Measurements from ENCODE around the gene TBX1. TPM values are rescaled to one million over a fixed set of nuclear protein-coding genes. Genes with fewer than 3 reads are reported as not detected.
A peak's percentile ranks its signal among the peaks of the same experiment; 100 is the strongest.

Gene TBX1
- total RNA-seq, 1 donor from 2014 or later = 6.8 TPM

DNA sequence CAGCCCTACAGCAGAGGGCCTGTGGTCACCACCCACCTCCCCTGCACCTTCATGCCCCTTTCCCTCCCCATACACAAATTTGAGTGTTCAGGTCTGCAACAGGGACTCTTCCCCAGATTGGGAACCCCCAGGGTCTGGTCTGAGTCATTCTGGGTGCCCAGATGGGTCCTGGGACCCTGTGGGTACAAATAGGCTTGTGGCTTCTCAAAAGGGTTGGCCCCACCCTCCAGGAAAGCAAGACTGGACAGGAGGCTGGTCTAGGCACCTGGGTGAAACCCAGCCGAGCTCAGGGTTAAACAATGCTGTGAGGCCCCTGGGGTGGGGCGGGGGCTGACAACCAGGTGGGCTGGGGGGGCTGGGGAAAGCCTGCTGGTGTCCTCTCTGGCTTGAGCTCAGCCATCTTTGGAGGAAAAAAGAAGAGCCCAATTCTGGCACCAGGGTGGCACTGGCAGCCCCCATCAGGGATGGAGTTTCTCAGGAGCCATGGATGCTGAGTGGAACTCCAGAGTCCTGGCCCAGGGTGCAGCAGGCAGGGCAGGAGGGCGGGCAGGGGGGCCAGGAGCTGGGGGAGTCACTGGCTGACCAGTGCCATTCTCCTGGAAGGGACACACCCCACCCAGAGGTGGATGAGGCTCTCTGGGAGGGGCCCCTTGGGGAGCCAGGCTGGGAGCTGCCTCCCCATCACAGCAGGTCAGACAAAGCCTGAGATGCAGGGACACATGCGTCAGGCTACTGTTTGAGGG lies 45.2 kb upstream of the TBX1 start:
- peaks cover 7% of the 10 kb centered on the region for H3K36me3 Mint-ChIP-seq (ENCODE audit: low read depth, unreplicated experiment)
- TF ChIP-seq, protein P1, sequence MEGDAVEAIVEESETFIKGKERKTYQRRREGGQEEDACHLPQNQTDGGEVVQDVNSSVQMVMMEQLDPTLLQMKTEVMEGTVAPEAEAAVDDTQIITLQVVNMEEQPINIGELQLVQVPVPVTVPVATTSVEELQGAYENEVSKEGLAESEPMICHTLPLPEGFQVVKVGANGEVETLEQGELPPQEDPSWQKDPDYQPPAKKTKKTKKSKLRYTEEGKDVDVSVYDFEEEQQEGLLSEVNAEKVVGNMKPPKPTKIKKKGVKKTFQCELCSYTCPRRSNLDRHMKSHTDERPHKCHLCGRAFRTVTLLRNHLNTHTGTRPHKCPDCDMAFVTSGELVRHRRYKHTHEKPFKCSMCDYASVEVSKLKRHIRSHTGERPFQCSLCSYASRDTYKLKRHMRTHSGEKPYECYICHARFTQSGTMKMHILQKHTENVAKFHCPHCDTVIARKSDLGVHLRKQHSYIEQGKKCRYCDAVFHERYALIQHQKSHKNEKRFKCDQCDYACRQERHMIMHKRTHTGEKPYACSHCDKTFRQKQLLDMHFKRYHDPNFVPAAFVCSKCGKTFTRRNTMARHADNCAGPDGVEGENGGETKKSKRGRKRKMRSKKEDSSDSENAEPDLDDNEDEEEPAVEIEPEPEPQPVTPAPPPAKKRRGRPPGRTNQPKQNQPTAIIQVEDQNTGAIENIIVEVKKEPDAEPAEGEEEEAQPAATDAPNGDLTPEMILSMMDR (IDR thresholded peaks at IDR 0.05; ENCODE audit: insufficient read depth, low read depth, low read length) = no peak
- TF ChIP-seq EZH2 (IDR thresholded peaks at IDR 0.05; ENCODE audit: insufficient read depth, low read length) = peak; percentile 23
- H3K9me3 Mint-ChIP-seq (ENCODE audit: unreplicated experiment) = peaks cover 1% of the 10 kb centered on the region
- H3K27ac ChIP-seq (ENCODE audit: low read depth, low read length) = no peak overlapping the region
- H3K4me1 ChIP-seq (ENCODE audit: insufficient read depth, low read length) = peaks cover 19% of the 10 kb centered on the region
- H3K4me1 Mint-ChIP-seq (ENCODE audit: low read depth, unreplicated experiment) = peaks cover 2% of the 10 kb centered on the region
- FAIRE-seq (no peak), DNase-seq (ENCODE audit: low read depth) (no peak)
- peak overlapping the region; percentile 95 for H3K4me2 ChIP-seq (ENCODE audit: low read length)
- peak overlapping the region; percentile 63 for H3K9ac ChIP-seq (ENCODE audit: low read length)
- H3K9me3 ChIP-seq (ENCODE audit: insufficient read depth, low read depth, low read length) = no peaks in the 10 kb centered on the region
- peaks cover 47% of the 10 kb centered on the region for H3K27me3 Mint-ChIP-seq (ENCODE audit: low read depth, unreplicated experiment)
- peak overlapping the region; percentile 61 for H3K4me3 ChIP-seq (ENCODE audit: insufficient read depth, low read depth, low read length)
- peaks cover 4% of the 10 kb centered on the region for H3K36me3 ChIP-seq (ENCODE audit: insufficient read depth, low read length)
- peaks cover 29% of the 10 kb centered on the region for H4K20me1 ChIP-seq (ENCODE audit: insufficient read depth, low read length)
- H3K79me2 ChIP-seq (ENCODE audit: insufficient read depth, low read length) = peaks cover 18% of the 10 kb centered on the region
- no peak overlapping the region for H2AFZ ChIP-seq (ENCODE audit: low read depth, low read length)
- H3K4me3 Mint-ChIP-seq (ENCODE audit: unreplicated experiment) = peak overlapping the region; percentile 78
- H3K27ac Mint-ChIP-seq (ENCODE audit: unreplicated experiment) = no peak overlapping the region
- no peaks in the 10 kb centered on the region for H3K27me3 ChIP-seq (ENCODE audit: insufficient read depth, low read length)

DNA sequence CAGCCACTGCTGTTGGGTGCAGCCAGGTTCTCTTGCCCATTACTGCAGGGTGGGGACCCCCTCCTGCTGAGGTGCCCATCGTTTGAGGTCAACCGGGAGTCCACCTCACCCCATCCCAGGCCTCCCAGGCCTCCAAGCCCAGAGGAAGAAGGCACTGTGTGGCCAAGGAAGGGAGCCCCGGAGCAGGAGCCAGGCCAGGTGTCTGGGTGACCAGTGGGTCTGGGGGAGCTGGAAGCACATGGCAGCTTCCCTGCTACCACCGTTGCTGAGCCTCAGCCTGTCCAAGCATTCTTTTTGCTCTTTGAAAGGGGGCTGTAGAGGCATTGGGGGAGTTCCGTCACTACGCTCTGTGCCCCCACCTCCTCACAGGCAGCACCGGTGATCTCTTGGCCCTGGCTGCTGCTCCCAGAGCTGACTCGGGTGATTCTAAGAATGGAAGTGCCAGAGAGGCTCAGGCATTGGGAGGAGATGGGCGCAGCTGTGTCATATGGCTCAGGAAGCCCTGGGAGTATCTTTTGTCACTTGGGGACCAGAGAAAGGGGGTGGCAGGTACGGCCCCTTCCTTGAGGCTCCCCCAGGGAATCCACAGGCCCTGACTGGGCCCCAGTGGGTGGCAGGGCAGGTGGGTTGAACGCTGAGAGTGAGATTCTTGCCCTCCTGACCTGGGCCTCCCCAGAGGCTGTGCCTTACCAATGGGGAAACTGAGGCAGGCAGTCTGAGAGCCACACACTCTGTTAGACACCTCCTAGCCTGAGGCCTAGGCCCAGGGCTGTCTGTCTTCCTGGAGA lies 44.3 kb upstream of the TBX1 start:
- H3K27ac Mint-ChIP-seq (ENCODE audit: unreplicated experiment) = no peak overlapping the region
- Histone ChIP-seq H3K79me2 (ENCODE audit: insufficient read depth, low read length) (peaks cover 23% of the 10 kb centered on the region), H3K4me3 (ENCODE audit: insufficient read depth, low read depth, low read length) (no peak overlapping the region), H3K27ac (ENCODE audit: low read depth, low read length) (no peak overlapping the region), H3K4me2 (ENCODE audit: low read length) (no peak overlapping the region), H4K20me1 (ENCODE audit: insufficient read depth, low read length) (peaks cover 38% of the 10 kb centered on the region), H3K4me1 (ENCODE audit: insufficient read depth, low read length) (peaks cover 19% of the 10 kb centered on the region), H3K9me3 (ENCODE audit: insufficient read depth, low read depth, low read length) (no peaks in the 10 kb centered on the region), H3K36me3 (ENCODE audit: insufficient read depth, low read length) (peaks cover 5% of the 10 kb centered on the region), H3K27me3 (ENCODE audit: insufficient read depth, low read length) (no peaks in the 10 kb centered on the region), H3K9ac (ENCODE audit: low read length) (no peak overlapping the region), H2AFZ (ENCODE audit: low read depth, low read length) (no peak overlapping the region)
- H3K4me1 Mint-ChIP-seq (ENCODE audit: low read depth, unreplicated experiment) = peaks cover 2% of the 10 kb centered on the region
- FAIRE-seq (no peak), DNase-seq (ENCODE audit: low read depth) (no peak)
- no peak overlapping the region for H3K4me3 Mint-ChIP-seq (ENCODE audit: unreplicated experiment)
- H3K27me3 Mint-ChIP-seq (ENCODE audit: low read depth, unreplicated experiment) = peaks cover 50% of the 10 kb centered on the region
- TF ChIP-seq, protein P1 (IDR thresholded peaks at IDR 0.05; ENCODE audit: insufficient read depth, low read depth, low read length) = no peak
- no peak for TF ChIP-seq EZH2 (IDR thresholded peaks at IDR 0.05; ENCODE audit: insufficient read depth, low read length)
- H3K9me3 Mint-ChIP-seq (ENCODE audit: unreplicated experiment) = peaks cover 6% of the 10 kb centered on the region
- peaks cover 11% of the 10 kb centered on the region for H3K36me3 Mint-ChIP-seq (ENCODE audit: low read depth, unreplicated experiment)

Data from astrocyte (in vitro differentiated cells and primary cell).